ENCODE data around the gene SLC25A10. TPM values are rescaled to one million over a fixed set of nuclear protein-coding genes. Genes with fewer than 3 reads are reported as not detected.

SLC25A10 gene
- polyA plus RNA-seq, 4 donors, result 40.3 to 79.1 (median 57.3) TPM

- 82 to 91% (median 85%) methylated on average over 32 of the region's 33 CpGs for WGBS, 3 donors
- Histone ChIP-seq H3K36me3 (ENCODE audit: control insufficient read depth in 3 of 3, insufficient read depth in 2 of 3, low read depth in 1 of 3, low read length in 3 of 3) (peaks cover 0 to 60% (median 0%) of the 10 kb centered on the region in 3 donors), H3K9me3 (ENCODE audit: control insufficient read depth in 2 of 2, insufficient read depth in 1 of 2, low read depth in 1 of 2, low read length in 1 of 2) (no peaks in the 10 kb centered on the region), H3K4me1 (ENCODE audit: control insufficient read depth in 3 of 3, insufficient read depth in 2 of 3, low read depth in 1 of 3, low read length in 2 of 3) (peaks cover 0 to 7% (median 2%) of the 10 kb centered on the region in 3 donors), H3K27me3 (ENCODE audit: control insufficient read depth in 3 of 3, insufficient read depth in 3 of 3, low read length in 3 of 3) (no peaks in the 10 kb centered on the region), H3K27ac (ENCODE audit: low read depth in 1 of 3, low read length in 2 of 3) (no peak overlapping the region), H3K4me3 (ENCODE audit: low read depth in 1 of 3, low read length in 3 of 3) (no peak overlapping the region)
- DNase-seq, result no peak
- FAIRE-seq, result no peak
Observed at GRCh38 chr17:81719410-81720266, 7.6 kb downstream of the SLC25A10 start.

GRCh38 chr17:81720267-81721071, 8.4 kb downstream of the SLC25A10 start:
- FAIRE-seq (no peak), DNase-seq (no peak)
- peaks cover 0 to 52% (median 0%) of the 10 kb centered on the region in 3 donors for H3K36me3 ChIP-seq (ENCODE audit: control insufficient read depth in 3 of 3, insufficient read depth in 2 of 3, low read depth in 1 of 3, low read length in 3 of 3)
- no peak overlapping the region for H3K4me3 ChIP-seq (ENCODE audit: low read depth in 1 of 3, low read length in 3 of 3)
- H3K27me3 ChIP-seq (ENCODE audit: control insufficient read depth in 3 of 3, insufficient read depth in 3 of 3, low read length in 3 of 3), result no peaks in the 10 kb centered on the region
- H3K27ac ChIP-seq (ENCODE audit: low read depth in 1 of 3, low read length in 2 of 3), result no peak overlapping the region
- peaks cover 0 to 7% (median 2%) of the 10 kb centered on the region in 3 donors for H3K4me1 ChIP-seq (ENCODE audit: control insufficient read depth in 3 of 3, insufficient read depth in 2 of 3, low read depth in 1 of 3, low read length in 2 of 3)
- no peaks in the 10 kb centered on the region for H3K9me3 ChIP-seq (ENCODE audit: control insufficient read depth in 2 of 2, insufficient read depth in 1 of 2, low read depth in 1 of 2, low read length in 1 of 2)
- 86 to 90% (median 88%) methylated on average over 30 to 33 of the region's 33 CpGs for WGBS, 3 donors

GRCh38 chr17:81722184-81723120, 10.4 kb downstream of the SLC25A10 start:
- Histone ChIP-seq H3K36me3 (ENCODE audit: control insufficient read depth in 3 of 3, insufficient read depth in 2 of 3, low read depth in 1 of 3, low read length in 3 of 3) (peaks cover 0 to 32% (median 0%) of the 10 kb centered on the region in 3 donors), H3K9me3 (ENCODE audit: control insufficient read depth in 2 of 2, insufficient read depth in 1 of 2, low read depth in 1 of 2, low read length in 1 of 2) (no peaks in the 10 kb centered on the region), H3K4me3 (ENCODE audit: low read depth in 1 of 3, low read length in 3 of 3) (no peak overlapping the region), H3K4me1 (ENCODE audit: control insufficient read depth in 3 of 3, insufficient read depth in 2 of 3, low read depth in 1 of 3, low read length in 2 of 3) (peaks cover 0 to 7% (median 2%) of the 10 kb centered on the region in 3 donors), H3K27me3 (ENCODE audit: control insufficient read depth in 3 of 3, insufficient read depth in 3 of 3, low read length in 3 of 3) (no peaks in the 10 kb centered on the region), H3K27ac (ENCODE audit: low read depth in 1 of 3, low read length in 2 of 3) (peak overlapping the region in 2 of 3 donors; percentile 26 to 33)
- DNase-seq (peak; percentile 30 to 88), FAIRE-seq (no peak)
- 22 to 43% (median 27%) methylated on average over 9 to 10 of the region's 10 CpGs for whole genome bisulfite sequencing, 3 donors

GRCh38 chr17:81723651-81724209, 11.6 kb downstream of the SLC25A10 start:
- Histone ChIP-seq H3K9me3 (ENCODE audit: control insufficient read depth in 2 of 2, insufficient read depth in 1 of 2, low read depth in 1 of 2, low read length in 1 of 2) (no peaks in the 10 kb centered on the region), H3K36me3 (ENCODE audit: control insufficient read depth in 3 of 3, insufficient read depth in 2 of 3, low read depth in 1 of 3, low read length in 3 of 3) (peaks cover 0 to 21% (median 0%) of the 10 kb centered on the region in 3 donors), H3K4me3 (ENCODE audit: low read depth in 1 of 3, low read length in 3 of 3) (no peak overlapping the region), H3K27me3 (ENCODE audit: control insufficient read depth in 3 of 3, insufficient read depth in 3 of 3, low read length in 3 of 3) (no peaks in the 10 kb centered on the region), H3K4me1 (ENCODE audit: control insufficient read depth in 3 of 3, insufficient read depth in 2 of 3, low read depth in 1 of 3, low read length in 2 of 3) (peaks cover 0 to 7% (median 2%) of the 10 kb centered on the region in 3 donors), H3K27ac (ENCODE audit: low read depth in 1 of 3, low read length in 2 of 3) (no peak overlapping the region)
- DNase-seq, result peak in 1 of 2 donors; percentile 42
- WGBS, 3 donors, result 20 to 45% (median 32%) methylated on average over 12 of the region's 12 CpGs
- no peak for FAIRE-seq

GRCh38 chr17:81725439-81725838, 13.4 kb downstream of the SLC25A10 start:
- WGBS, 3 donors, result 64 to 84% (median 76%) methylated on average over 9 of the region's 9 CpGs
- FAIRE-seq, result no peak
- Histone ChIP-seq H3K9me3 (ENCODE audit: control insufficient read depth in 2 of 2, insufficient read depth in 1 of 2, low read depth in 1 of 2, low read length in 1 of 2) (no peaks in the 10 kb centered on the region), H3K4me1 (ENCODE audit: control insufficient read depth in 3 of 3, insufficient read depth in 2 of 3, low read depth in 1 of 3, low read length in 2 of 3) (peaks cover 0 to 7% (median 2%) of the 10 kb centered on the region in 3 donors), H3K27ac (ENCODE audit: low read depth in 1 of 3, low read length in 2 of 3) (no peak overlapping the region), H3K4me3 (ENCODE audit: low read depth in 1 of 3, low read length in 3 of 3) (no peak overlapping the region), H3K36me3 (ENCODE audit: control insufficient read depth in 3 of 3, insufficient read depth in 2 of 3, low read depth in 1 of 3, low read length in 3 of 3) (peaks cover 0 to 8% (median 0%) of the 10 kb centered on the region in 3 donors), H3K27me3 (ENCODE audit: control insufficient read depth in 3 of 3, insufficient read depth in 3 of 3, low read length in 3 of 3) (peaks cover 0 to 4% (median 0%) of the 10 kb centered on the region in 3 donors)
- no peak for DNase-seq

GRCh38 chr17:81726004-81726403, 13.9 kb downstream of the SLC25A10 start:
- no peak overlapping the region for H3K4me3 ChIP-seq (ENCODE audit: low read depth in 1 of 3, low read length in 3 of 3)
- 34 to 73% (median 43%) methylated on average over 9 of the region's 9 CpGs for WGBS, 3 donors
- H3K4me1 ChIP-seq (ENCODE audit: control insufficient read depth in 3 of 3, insufficient read depth in 2 of 3, low read depth in 1 of 3, low read length in 2 of 3), result peaks cover 0 to 7% (median 2%) of the 10 kb centered on the region in 3 donors
- H3K9me3 ChIP-seq (ENCODE audit: control insufficient read depth in 2 of 2, insufficient read depth in 1 of 2, low read depth in 1 of 2, low read length in 1 of 2), result no peaks in the 10 kb centered on the region
- H3K27me3 ChIP-seq (ENCODE audit: control insufficient read depth in 3 of 3, insufficient read depth in 3 of 3, low read length in 3 of 3), result peaks cover 0 to 6% (median 0%) of the 10 kb centered on the region in 3 donors
- no peak for DNase-seq
- H3K27ac ChIP-seq (ENCODE audit: low read depth in 1 of 3, low read length in 2 of 3), result no peak overlapping the region
- no peak for FAIRE-seq
- peaks cover 0 to 2% (median 0%) of the 10 kb centered on the region in 3 donors for H3K36me3 ChIP-seq (ENCODE audit: control insufficient read depth in 3 of 3, insufficient read depth in 2 of 3, low read depth in 1 of 3, low read length in 3 of 3)

- peaks cover 0 to 18% (median 0%) of the 10 kb centered on the region in 3 donors for H3K27me3 ChIP-seq (ENCODE audit: control insufficient read depth in 3 of 3, insufficient read depth in 3 of 3, low read length in 3 of 3)
- DNase-seq (peak in 1 of 2 donors; percentile 83), FAIRE-seq (no peak)
- H3K36me3 ChIP-seq (ENCODE audit: control insufficient read depth in 3 of 3, insufficient read depth in 2 of 3, low read depth in 1 of 3, low read length in 3 of 3), result no peaks in the 10 kb centered on the region
- peak overlapping the region in 1 of 3 donors; percentile 18 for H3K27ac ChIP-seq (ENCODE audit: low read depth in 1 of 3, low read length in 2 of 3)
- WGBS, 3 donors, result 29 to 71% (median 50%) methylated on average over 23 of the region's 23 CpGs
- H3K9me3 ChIP-seq (ENCODE audit: control insufficient read depth in 2 of 2, insufficient read depth in 1 of 2, low read depth in 1 of 2, low read length in 1 of 2), result no peaks in the 10 kb centered on the region
- peaks cover 0 to 5% (median 0%) of the 10 kb centered on the region in 3 donors for H3K4me1 ChIP-seq (ENCODE audit: control insufficient read depth in 3 of 3, insufficient read depth in 2 of 3, low read depth in 1 of 3, low read length in 2 of 3)
- H3K4me3 ChIP-seq (ENCODE audit: low read depth in 1 of 3, low read length in 3 of 3), result no peak overlapping the region
Observed at GRCh38 chr17:81727324-81728031, 15.4 kb downstream of the SLC25A10 start.

Measured in small intestine (tissue), 7 donors.